ENCODE results near the gene IFITM5. TPM values are rescaled to one million over a fixed set of nuclear protein-coding genes. Genes with fewer than 3 reads are reported as not detected.
A peak's percentile ranks its signal among the peaks of the same experiment; 100 is the strongest.

IFITM5 gene
- total RNA-seq, 2 donors from 2014 or later: not detected

- H3K27ac ChIP-seq (ENCODE audit: low read depth, low read length): no peak overlapping the region
- Mint-ChIP-seq H3K4me1 (peaks cover 3% of the 10 kb centered on the region), H3K9me3 (no peaks in the 10 kb centered on the region), H3K27ac (no peak overlapping the region), H3K4me3 (no peak overlapping the region), H3K36me3 (ENCODE audit: low read depth) (no peaks in the 10 kb centered on the region), H3K27me3 (ENCODE audit: insufficient read depth) (peaks cover 65% of the 10 kb centered on the region)
- no peaks in the 10 kb centered on the region for H3K4me1 ChIP-seq (ENCODE audit: control insufficient read depth, insufficient read depth, low read length)
- H3K9ac ChIP-seq (ENCODE audit: extremely low read depth, low read length, poor library complexity, severe bottlenecking): no peak overlapping the region
- no peaks in the 10 kb centered on the region for H3K9me3 ChIP-seq (ENCODE audit: control insufficient read depth, low read length)
- H3K36me3 ChIP-seq (ENCODE audit: control insufficient read depth, insufficient read depth, low read length): no peaks in the 10 kb centered on the region
- H3K4me3 ChIP-seq (ENCODE audit: low read length): no peak overlapping the region
- H3K27me3 ChIP-seq (ENCODE audit: control insufficient read depth, insufficient read depth, low read length, poor library complexity, severe bottlenecking): peaks cover 56% of the 10 kb centered on the region
- no peak for TF ChIP-seq CTCF (conservative IDR thresholded peaks at IDR 0.05)
- peak; percentile 40 for DNase-seq
- WGBS, 2 experiments (ENCODE audit: insufficient coverage in 1 of 2, insufficient read length in 1 of 2): 89 to 91% methylated on average over 8 to 10 of the region's 13 CpGs
Observed at GRCh38 chr11:282630-283360, 16.5 kb downstream of the IFITM5 start.

GRCh38 chr11:282171-282570, 17.2 kb downstream of the IFITM5 start:
- no peak overlapping the region for H3K4me3 ChIP-seq (ENCODE audit: low read length)
- no peaks in the 10 kb centered on the region for H3K36me3 ChIP-seq (ENCODE audit: control insufficient read depth, insufficient read depth, low read length)
- Mint-ChIP-seq H3K4me3 (no peak overlapping the region), H3K9me3 (no peaks in the 10 kb centered on the region), H3K4me1 (peaks cover 3% of the 10 kb centered on the region), H3K27me3 (ENCODE audit: insufficient read depth) (peaks cover 62% of the 10 kb centered on the region), H3K36me3 (ENCODE audit: low read depth) (no peaks in the 10 kb centered on the region), H3K27ac (no peak overlapping the region)
- peaks cover 50% of the 10 kb centered on the region for H3K27me3 ChIP-seq (ENCODE audit: control insufficient read depth, insufficient read depth, low read length, poor library complexity, severe bottlenecking)
- no peak overlapping the region for H3K9ac ChIP-seq (ENCODE audit: extremely low read depth, low read length, poor library complexity, severe bottlenecking)
- DNase-seq: peak; percentile 44
- H3K9me3 ChIP-seq (ENCODE audit: control insufficient read depth, low read length): no peaks in the 10 kb centered on the region
- no peak for TF ChIP-seq CTCF (conservative IDR thresholded peaks at IDR 0.05)
- no peaks in the 10 kb centered on the region for H3K4me1 ChIP-seq (ENCODE audit: control insufficient read depth, insufficient read depth, low read length)
- WGBS, 2 experiments (ENCODE audit: insufficient coverage in 1 of 2, insufficient read length in 1 of 2): 84% methylated on average over 4 of the region's 4 CpGs; no CpG with 5 or more reads in 1 of the 2 experiments
- no peak overlapping the region for H3K27ac ChIP-seq (ENCODE audit: low read depth, low read length)

GRCh38 chr11:281486-282161, 17.7 kb downstream of the IFITM5 start:
- H3K4me3 Mint-ChIP-seq: no peak overlapping the region
- H3K9me3 Mint-ChIP-seq: no peaks in the 10 kb centered on the region
- H3K9me3 ChIP-seq (ENCODE audit: control insufficient read depth, low read length): no peaks in the 10 kb centered on the region
- H3K36me3 ChIP-seq (ENCODE audit: control insufficient read depth, insufficient read depth, low read length): no peaks in the 10 kb centered on the region
- H3K4me1 ChIP-seq (ENCODE audit: control insufficient read depth, insufficient read depth, low read length): no peaks in the 10 kb centered on the region
- no peak overlapping the region for H3K27ac Mint-ChIP-seq
- no peak overlapping the region for H3K27ac ChIP-seq (ENCODE audit: low read depth, low read length)
- H3K36me3 Mint-ChIP-seq (ENCODE audit: low read depth): no peaks in the 10 kb centered on the region
- TF ChIP-seq CTCF (conservative IDR thresholded peaks at IDR 0.05): no peak
- no peak overlapping the region for H3K4me3 ChIP-seq (ENCODE audit: low read length)
- H3K4me1 Mint-ChIP-seq: no peaks in the 10 kb centered on the region
- 90 to 94% methylated on average over 26 of the region's 26 CpGs for WGBS, 2 experiments (ENCODE audit: insufficient coverage in 1 of 2, insufficient read length in 1 of 2)
- peaks cover 57% of the 10 kb centered on the region for H3K27me3 Mint-ChIP-seq (ENCODE audit: insufficient read depth)
- DNase-seq: no peak
- no peak overlapping the region for H3K9ac ChIP-seq (ENCODE audit: extremely low read depth, low read length, poor library complexity, severe bottlenecking)
- H3K27me3 ChIP-seq (ENCODE audit: control insufficient read depth, insufficient read depth, low read length, poor library complexity, severe bottlenecking): peaks cover 46% of the 10 kb centered on the region
